GM21619 (cell line): ENCODE measurements around the gene TSSK2.

Source experiments
- ATAC-seq: cut with Tn5 transposase; IDR thresholded peaks from one replicate; pipeline ENCODE4 v1.9.1; 2021; ENCODE audit not compliant: unreplicated experiment

Gene TSSK2

DNA sequence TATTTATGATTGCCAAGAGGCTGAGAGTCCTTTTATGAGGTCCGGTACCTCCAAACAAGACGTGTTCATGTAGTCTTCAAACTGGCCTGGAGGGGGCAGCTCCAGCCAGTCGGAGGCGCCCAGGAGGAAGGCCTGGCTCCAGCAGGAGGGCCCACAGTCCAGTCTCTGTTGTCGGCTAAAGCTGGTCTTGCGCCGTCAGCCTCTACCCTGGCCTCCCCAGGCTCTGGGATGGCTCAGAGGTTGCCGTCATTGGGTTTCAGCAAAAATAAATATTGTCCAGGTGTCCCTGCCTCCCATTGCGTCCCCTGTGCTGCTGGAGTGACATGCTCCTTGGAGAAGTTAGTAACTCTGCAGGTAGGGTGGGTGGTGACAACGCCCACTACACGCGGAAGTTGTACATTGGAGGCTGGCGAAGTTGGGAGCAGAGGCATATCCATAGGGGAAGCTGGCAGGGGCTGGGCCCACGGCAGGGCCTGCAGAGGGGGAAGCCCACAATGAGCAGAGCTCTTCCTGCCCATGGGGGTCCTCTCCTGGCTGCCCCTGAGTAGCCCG, 48.5 kb downstream of the TSSK2 start:
- ATAC-seq: peak; percentile 31

DNA sequence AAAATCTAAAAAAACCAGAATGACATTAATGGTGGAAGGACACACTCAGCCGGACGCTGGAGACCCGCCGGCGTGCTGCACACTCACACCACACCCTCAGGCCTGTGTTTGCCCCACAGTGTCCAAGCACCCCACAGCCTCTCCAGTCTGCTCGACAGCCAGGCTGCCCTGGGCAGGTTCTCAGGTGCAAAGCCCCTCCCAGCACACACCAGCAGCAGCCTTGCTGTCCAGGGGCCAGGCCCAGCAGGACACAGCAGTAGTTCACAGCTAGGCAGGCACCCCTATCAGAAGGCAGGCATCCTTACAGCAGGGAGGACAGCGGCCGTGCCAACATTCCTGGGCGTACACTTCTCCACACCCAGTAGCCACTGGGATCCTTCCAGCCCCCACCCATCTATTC, 49.1 kb downstream of the TSSK2 start:
- ATAC-seq: no peak

DNA sequence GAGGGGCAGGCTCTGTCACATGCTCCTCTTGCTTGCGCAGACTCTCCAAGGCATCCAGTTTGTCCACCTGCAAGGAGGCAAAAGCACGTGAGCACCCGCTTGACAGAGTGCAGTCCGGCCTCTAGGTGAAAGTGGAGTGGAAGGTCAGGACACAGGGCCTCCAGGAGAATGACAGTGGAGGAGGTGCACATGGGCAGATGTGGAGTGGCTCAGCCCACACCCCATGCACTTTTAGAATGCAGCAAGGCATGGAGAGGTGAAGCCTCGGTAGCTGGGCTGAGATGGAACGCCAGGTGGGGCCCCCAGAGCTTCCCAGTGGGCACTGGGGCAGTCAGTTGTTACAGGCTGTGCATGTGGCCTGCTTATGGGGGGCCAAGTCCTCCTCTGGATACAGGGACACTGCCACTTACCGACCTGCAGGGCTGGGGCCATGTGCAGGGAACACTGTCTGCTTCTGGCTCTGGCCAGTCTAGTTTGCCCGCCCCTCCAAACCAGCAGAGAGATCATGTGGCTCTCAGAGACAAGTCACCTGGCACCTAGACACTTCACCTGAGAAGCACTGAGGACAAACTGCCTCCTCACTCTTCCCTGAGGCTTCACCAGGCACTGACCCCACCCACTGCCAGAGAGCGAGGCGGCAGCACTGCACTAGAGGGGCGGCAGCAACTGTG, 49.8 kb downstream of the TSSK2 start:
- ATAC-seq: no peak

DNA sequence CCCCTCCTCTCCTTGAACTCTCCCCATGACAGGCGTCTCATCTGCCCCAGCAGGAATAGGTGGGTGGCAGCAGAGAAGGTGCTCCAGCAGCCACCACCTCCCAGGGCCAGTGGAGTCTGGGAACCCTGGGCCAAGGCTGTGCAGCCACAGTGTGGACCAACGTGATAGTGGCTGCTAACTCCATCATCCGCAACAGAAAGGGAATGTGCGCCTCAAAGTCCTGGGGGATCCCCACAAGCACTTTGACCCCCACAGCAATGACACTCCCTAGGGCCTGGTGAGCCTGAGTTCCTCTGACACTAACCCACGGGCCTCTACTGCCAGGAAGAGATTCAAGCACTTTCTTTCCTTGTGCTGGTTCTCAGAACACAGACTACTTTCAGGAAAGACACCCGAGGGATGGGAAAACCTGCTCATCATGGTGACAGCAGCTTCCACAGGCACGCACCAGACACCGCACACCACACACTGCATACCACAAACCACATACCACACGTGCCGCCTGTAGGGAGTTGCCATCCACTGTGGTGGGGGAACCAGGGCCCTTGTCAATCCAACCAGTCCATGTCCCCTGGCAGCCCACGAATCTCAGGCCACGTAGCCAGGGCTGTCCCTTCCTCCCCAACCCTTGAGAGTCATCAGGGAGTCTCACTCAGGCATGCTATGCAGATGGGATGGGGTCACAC, 50.8 kb downstream of the TSSK2 start:
- no peak for ATAC-seq
